GM23248 (cell line): Measurements from ENCODE around the gene SND1.

Experiments
- EZH2 ChIP-seq: fragments of 200-600 bp; sonication (generic); IDR thresholded peaks from 2 replicates; pipeline ENCODE4 v1.6.1; 2018; ENCODE audit warnings: antibody characterized with exemption, mild to moderate bottlenecking; ENCODE audit not compliant: insufficient read depth, poor library complexity, severe bottlenecking
- EZH2phosphoT487 ChIP-seq: fragments of 200-600 bp; sonication (generic); IDR thresholded peaks from 2 replicates; pipeline ENCODE4 v1.6.1; 2018; ENCODE audit warnings: antibody characterized with exemption, moderate library complexity, mild to moderate bottlenecking, low read depth; ENCODE audit not compliant: insufficient read depth

- no peak for TF ChIP-seq EZH2
- no peak for TF ChIP-seq EZH2phosphoT487
Observed at GRCh38 chr7:128128401-128128800, 476.4 kb downstream of the SND1 start.
